HG03442 (cell line): Measurements from ENCODE around the gene RBM4B.
A peak's percentile ranks its signal among the peaks of the same experiment; 100 is the strongest.

Experiments
- ATAC-seq: cut with Tn5 transposase; IDR thresholded peaks from one replicate; pipeline ENCODE4 v1.9.1; 2021; ENCODE audit warnings: mild to moderate bottlenecking, moderate library complexity; ENCODE audit not compliant: unreplicated experiment

RBM4B gene

GRCh38 chr11:66707486-66707885 lies 29.8 kb upstream of the RBM4B start:
- no peak for ATAC-seq

GRCh38 chr11:66706989-66707388 lies 29.3 kb upstream of the RBM4B start:
- ATAC-seq, result no peak

- no peak for ATAC-seq
These were observed 28.1 kb upstream of the RBM4B start for GRCh38 chr11:66705587-66706335.

- ATAC-seq, result no peak
These were observed 27.1 kb upstream of the RBM4B start for GRCh38 chr11:66704659-66705360.

GRCh38 chr11:66701432-66702240 lies 23.9 kb upstream of the RBM4B start:
- ATAC-seq, result no peak

- no peak for ATAC-seq
These were observed 23.1 kb upstream of the RBM4B start for GRCh38 chr11:66700742-66701141.

GRCh38 chr11:66700337-66700736 lies 22.6 kb upstream of the RBM4B start:
- no peak for ATAC-seq

- no peak for ATAC-seq
These were observed 20.8 kb upstream of the RBM4B start for GRCh38 chr11:66698491-66698890.

- no peak for ATAC-seq
These were observed 20.3 kb upstream of the RBM4B start for GRCh38 chr11:66697988-66698387.

GRCh38 chr11:66696146-66696545 lies 18.5 kb upstream of the RBM4B start:
- ATAC-seq, result no peak

GRCh38 chr11:66694732-66695207 lies 17.1 kb upstream of the RBM4B start:
- peak; percentile 49 for ATAC-seq

- ATAC-seq, result no peak
These were observed 16.3 kb upstream of the RBM4B start for GRCh38 chr11:66694056-66694410.

GRCh38 chr11:66693356-66694055 lies 15.8 kb upstream of the RBM4B start:
- no peak for ATAC-seq

GRCh38 chr11:66692871-66693331 lies 15.2 kb upstream of the RBM4B start:
- ATAC-seq, result no peak

- no peak for ATAC-seq
These were observed 14.8 kb upstream of the RBM4B start for GRCh38 chr11:66692446-66692845.

GRCh38 chr11:66691311-66691980 lies 13.8 kb upstream of the RBM4B start:
- no peak for ATAC-seq

- no peak for ATAC-seq
These were observed 12.2 kb upstream of the RBM4B start for GRCh38 chr11:66689661-66690590.

GRCh38 chr11:66688561-66689534 lies 11.2 kb upstream of the RBM4B start:
- no peak for ATAC-seq
